Pulmonary artery endothelial cell (primary cell): Measurements from ENCODE around the gene CSRP3. TPM values are rescaled to one million over a fixed set of nuclear protein-coding genes. Genes with fewer than 3 reads are reported as not detected.
"Not testable (repeated sequence)": the region's sequence is repeated elsewhere in the genome, so short reads cannot be mapped to it uniquely, and the experiment has no call there.

ENCODE experiments used
- DNase-seq: peaks from one replicate; pipeline ENCODE4 v3.0.0-alpha.2; 2011; ENCODE audit warnings: low read depth, low spot score
- total RNA-seq: library from RNA; depleted of rRNA; stranded (reverse); fragments of >200 nt; gene quantifications from 2 replicates; pipeline ENCODE4 v1.2.3, GENCODE V29; 2014

CSRP3 gene
- total RNA-seq, 1 donor from 2014 or later: not detected

DNA sequence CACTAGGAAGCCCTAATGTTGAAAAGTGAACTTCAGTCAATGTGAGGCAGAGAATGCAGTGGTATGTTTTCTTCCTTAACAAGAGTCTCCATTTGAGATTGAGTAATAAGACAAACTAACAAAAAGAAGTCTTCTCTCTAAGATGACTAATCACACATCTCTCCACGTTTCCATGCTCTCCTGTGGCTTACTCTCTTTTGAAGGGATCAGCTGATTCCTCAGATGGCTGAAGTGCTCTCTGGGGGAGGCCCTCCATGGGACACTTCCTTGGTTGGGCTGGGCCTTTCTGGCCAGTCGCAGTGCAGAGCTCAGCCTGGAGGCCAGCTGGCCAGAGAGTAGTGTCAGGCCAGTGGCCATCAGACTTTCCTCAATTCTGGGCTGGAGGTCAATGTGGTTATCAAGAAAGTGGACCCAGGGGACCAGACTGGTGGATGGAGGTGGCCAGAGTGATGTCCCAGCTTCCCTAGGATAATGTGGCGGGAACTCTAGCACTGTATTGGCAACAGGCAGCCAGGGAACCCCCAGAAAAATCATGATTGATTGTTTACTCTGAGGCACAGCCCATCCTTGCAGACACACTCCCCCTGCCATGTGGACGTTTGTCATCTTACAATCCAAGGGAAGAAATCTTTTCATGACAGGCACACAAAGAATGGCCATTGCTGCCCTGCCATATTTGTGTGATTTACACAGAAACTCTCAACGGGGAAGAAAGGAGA, 14.5 kb downstream of the CSRP3 start:
- DNase-seq: no peak

DNA sequence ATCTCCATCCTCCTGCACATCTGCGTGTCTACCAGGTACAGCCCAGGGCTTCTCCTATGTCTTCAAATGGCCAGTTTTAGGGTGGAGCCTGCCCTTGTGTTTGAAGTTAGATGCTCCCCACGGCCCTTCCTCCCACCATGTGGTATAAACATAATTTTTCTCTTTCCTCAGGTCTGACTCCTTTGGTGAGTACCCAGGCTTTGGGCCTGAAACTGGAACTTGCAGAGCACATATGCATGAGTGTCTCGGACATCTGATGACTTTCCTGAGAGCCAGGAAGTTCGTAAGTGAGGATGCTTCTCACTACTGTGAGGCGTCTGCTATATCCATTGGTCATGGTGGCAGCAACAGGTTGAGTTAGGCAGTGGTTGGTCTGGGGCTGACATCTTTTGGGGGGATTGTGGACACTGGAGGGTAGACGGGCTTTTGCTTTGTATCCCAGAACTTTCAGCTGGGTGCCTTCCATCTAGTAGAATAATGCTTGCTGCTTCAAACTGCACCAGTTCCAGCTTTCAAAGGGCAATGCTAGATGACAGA, 16.2 kb downstream of the CSRP3 start:
- DNase-seq: no peak

GRCh38 chr11:19185036-19185435, 16.7 kb downstream of the CSRP3 start:
- no peak for DNase-seq

DNA sequence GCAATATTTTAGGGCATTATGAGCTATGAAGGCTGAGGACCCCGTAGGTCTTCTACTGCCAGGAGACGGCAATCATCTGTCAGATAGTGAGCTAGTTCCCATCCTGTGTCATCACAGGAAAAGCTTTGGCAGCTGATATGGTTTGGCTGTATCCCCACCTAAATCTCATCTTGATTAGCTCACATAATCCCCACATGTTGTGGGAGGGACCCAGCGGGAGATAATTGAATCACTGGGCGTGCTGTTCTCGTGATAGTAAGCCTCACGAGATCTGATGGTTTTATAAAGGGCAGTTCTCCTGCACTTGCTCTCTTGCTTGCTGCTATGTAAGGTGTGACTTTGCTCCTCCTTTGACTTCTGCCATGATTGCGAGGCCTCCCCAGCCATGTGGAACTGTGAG, 18.1 kb downstream of the CSRP3 start:
- DNase-seq: no peak

DNA sequence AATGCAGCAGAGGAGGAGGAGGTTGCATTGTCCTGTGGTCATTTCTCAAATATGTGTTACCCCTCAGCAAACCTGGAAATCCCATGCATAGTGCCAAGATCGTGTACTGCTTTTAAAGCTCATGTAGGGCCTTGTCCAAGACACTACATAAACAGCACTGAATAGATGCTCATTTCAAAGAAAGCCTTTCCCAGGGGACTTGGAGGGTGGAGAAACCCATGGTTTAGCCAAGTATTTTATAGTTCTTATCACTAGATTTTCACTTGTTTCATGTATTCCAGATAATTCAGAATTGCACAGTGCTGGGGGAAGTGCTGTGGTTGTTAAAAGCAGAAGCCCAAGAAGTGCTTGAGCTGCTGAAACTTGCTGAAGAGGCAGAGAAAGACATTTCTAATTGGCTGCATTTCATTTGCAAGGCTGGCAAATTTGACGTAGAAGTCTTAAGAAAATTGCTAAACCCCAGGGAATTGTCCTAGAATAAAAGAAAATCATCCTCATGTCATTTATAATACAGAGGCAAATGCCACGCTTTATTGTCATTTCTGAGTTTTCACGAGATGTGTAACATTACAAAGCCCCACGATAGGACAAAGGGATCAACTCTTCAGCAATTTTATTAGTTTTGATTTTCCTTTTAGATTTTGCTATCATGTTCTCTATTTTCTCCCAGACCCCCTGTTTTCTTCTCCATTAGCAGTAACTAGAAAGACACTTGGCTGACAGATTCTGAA, 20.1 kb downstream of the CSRP3 start:
- no peak for DNase-seq

DNA sequence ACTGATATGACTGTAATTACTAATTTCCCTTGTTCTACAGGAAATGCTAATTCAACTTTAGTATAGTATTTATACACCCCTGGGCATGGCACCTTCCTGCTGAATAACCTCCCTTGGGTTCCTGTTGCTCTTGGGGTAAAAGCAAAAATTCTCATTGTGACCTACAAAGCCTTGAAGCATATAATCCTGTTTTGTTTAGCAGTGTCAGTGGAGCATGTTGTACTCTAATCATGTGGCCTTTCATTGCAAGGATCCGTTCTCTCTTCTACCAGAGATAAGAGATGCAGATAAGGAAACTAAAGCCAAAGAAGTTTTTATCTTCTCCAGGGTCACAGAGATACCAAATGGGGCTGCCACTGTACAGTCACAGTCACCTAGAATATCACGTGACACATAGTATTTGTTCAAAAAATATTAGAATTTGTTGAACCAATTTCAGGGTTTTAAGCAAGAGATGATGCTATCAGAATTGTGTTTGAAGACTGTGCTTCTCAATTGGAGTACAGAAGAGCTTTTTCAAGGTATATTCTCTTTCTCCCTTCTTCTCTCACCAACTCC, 25.1 kb downstream of the CSRP3 start:
- DNase-seq: no peak

- DNase-seq: no peak
Observed at GRCh38 chr11:19173964-19174638, 27.7 kb downstream of the CSRP3 start.

DNA sequence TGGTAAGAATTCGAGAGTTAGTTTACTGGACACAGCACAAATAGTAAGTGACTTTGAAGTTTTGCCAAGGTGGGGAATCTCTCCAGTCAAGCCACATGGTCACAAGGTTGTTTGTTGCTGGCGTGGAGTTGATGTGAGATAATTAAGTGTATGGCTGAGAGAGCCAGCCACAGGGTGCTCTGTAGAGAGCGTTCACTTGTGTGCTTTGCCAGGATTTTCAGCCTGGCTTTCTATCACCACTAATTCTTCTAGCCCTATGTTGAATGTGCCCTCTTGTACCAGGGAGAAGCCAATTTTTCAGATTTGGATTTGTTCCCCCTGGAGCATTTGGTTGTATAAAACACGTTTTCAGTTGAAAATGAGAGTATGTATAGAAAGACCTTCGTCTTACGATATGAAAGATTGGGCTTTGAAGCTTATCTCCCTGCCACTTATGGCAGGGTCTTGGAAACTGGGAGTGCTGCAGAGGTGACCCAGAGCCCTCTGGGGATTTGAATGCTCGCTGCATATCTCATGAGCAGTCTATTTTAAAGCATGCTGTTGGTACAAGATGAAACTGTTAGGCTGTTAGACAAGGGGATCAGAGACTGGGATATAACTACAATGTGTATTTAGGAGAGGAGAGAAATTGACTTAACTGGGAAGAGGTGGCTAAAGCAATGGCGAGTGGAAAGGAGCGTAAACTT, 28.6 kb downstream of the CSRP3 start:
- no peak for DNase-seq

- DNase-seq: no peak
Observed at GRCh38 chr11:19168090-19168489, 33.7 kb downstream of the CSRP3 start.

DNA sequence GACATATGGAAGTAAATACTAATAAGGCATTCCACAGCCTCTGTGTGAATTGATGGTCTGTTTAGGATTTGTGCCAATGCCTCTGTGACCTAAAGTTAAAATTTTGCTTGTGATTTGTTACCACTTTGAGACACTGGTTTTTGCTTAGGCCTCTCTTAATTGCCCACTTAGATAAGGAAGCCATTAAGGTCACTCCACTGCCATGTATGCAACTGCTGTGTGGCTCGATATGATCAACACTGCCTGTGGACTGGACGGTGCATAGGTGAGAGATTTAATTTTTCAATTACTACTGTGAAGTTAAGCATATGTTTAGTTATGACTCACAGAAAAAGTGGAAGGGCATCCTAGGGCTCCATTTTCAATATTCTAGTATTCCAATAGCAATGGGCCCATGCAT, 36.9 kb downstream of the CSRP3 start:
- no peak for DNase-seq

- no peak for DNase-seq
Observed at GRCh38 chr11:19164230-19164855, 37.4 kb downstream of the CSRP3 start.

DNA sequence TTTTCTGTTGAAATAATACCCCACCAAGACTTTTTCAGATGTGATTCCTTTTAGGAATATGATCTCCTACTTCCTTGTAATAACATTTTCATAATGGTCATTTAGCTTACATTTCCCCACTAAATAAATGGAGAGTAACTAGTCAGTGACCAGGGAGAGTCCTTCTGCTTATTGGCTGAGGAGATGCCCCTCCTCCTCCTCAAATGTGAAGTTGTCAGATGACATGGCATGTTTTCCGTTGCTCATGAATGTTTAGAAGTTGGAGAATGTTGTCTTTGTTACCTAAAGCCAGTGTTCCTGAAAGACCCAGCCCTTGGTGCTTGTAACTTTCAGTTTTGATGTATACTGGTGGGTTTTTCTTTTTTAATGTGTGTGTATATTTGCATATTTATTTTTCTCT, 38.2 kb downstream of the CSRP3 start:
- no peak for DNase-seq

DNA sequence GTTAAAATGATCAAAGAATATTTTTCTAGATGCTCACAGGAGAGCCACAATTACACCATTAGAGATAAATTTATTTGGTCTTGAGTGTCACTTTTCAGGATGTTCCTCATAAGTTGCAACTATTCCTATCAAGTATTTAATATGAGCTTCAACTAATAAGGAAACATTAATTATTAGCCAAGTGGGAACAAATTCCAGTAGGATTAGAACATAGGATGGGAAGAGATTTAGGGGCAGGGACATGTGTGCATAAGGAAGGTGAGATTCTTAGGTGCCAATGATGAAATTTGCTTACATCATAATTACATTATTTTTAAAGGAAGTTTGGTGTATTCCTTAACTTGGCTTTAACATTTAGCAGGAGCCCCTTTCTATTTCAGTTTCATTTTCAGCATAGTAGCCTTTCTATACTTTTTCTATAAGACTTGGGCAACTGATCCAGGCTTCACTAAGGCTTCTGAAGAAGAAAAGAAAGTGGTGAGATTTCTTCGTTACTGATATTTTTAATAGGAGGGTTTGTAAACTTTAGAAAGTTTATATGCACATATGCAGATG, 38.8 kb downstream of the CSRP3 start:
- no peak for DNase-seq

DNA sequence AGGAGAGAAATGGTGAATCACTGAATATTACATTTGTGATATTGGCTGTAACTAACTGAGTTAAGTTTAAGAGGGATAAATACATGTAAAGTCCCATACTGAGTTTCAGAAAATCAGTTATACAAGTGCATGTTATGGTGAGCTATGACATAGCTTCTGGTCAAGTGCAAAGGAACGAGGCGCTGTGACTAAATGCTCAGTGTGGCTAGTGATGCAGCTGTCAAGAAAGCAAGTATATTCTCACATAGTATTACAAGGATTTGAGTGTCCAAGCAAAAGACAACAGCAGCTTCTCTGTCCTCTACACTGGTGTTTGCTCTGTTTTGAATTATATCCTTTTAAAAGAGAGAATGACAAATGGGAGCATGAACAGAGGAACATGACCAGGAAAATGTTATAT, 40.1 kb downstream of the CSRP3 start:
- no peak for DNase-seq

- DNase-seq: no peak
Observed at GRCh38 chr11:19160847-19161246, 40.9 kb downstream of the CSRP3 start.

- DNase-seq: no peak
Observed at GRCh38 chr11:19156892-19157291, 44.9 kb downstream of the CSRP3 start.

DNA sequence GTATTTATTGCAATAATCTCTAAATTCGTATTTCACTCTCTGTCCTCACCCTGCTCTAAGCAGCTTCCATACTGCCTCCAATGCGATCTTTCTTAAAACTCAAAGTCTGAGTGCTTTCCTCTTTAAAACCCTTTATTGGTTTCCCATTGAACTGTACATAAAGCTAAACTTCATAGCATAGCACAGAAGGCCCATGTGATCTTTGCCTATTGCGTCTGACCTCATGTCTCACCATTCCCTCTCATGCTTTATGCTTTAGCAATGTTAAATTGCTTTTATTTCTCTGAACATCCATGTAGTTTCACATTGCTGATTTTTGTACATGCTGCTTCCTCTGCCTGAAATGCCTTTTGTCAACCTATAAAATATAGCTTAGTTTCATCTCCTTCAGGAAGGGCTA, 56.5 kb downstream of the CSRP3 start:
- no peak for DNase-seq

- not testable (repeated sequence) for DNase-seq
Observed at GRCh38 chr11:19136884-19137283, 64.9 kb downstream of the CSRP3 start.

GRCh38 chr11:19134004-19134403, 67.8 kb downstream of the CSRP3 start:
- no peak for DNase-seq
